IPS-18c (cell line): ENCODE measurements around the gene MXD3.
"Not testable (repeated sequence)": the region's sequence is repeated elsewhere in the genome, so short reads cannot be mapped to it uniquely, and the experiment has no call there.

Source experiments
- H3K4me3 ChIP-seq: 2 replicates; pipeline ENCODE4 v1.7.0; 2013; ENCODE audit warnings: low read depth, mild to moderate bottlenecking, low read length, moderate library complexity; ENCODE audit not compliant: insufficient read depth
- H3K9me3 ChIP-seq: one replicate; pipeline ENCODE4 v1.6.1; 2013; ENCODE audit warnings: mild to moderate bottlenecking, low read length, moderate library complexity; ENCODE audit not compliant: control insufficient read depth, insufficient read depth

Gene MXD3

GRCh38 chr5:177258711-177259110 is 53.0 kb downstream of the MXD3 start:
- H3K4me3 ChIP-seq, H3K9me3 ChIP-seq: not testable (repeated sequence)
